Lung (tissue), 12 donors: Measurements from ENCODE around the gene USP31. TPM values are rescaled to one million over a fixed set of nuclear protein-coding genes. Genes with fewer than 3 reads are reported as not detected.
"Not testable (repeated sequence)": the region's sequence is repeated elsewhere in the genome, so short reads cannot be mapped to it uniquely, and the experiment has no call there.

ENCODE experiments used
- ATAC-seq: fragments of 200-7000 bp; cut with Tn5 transposase; one replicate; pipeline ENCODE4 v1.9.1; 2020; ENCODE audit warnings: moderate number of reproducible peaks; ENCODE audit not compliant: insufficient read depth, low FRiP score
- DNase-seq, 3 donors: peaks; one replicate each; pipeline ENCODE4 v3.0.0-alpha.2; 2013 to 2017
- H3K27ac ChIP-seq, 2 donors: one replicate each; pipeline ENCODE4 v1.5.1; 2013; ENCODE audit warnings: mild to moderate bottlenecking in 2 of 2, moderate library complexity in 2 of 2, control low read depth in 1 of 2, inconsistent platforms in 1 of 2, low read depth in 1 of 2, low read length in 1 of 2
- H3K27me3 ChIP-seq, 3 donors: one replicate each; pipeline ENCODE4 v1.5.1; 2013; ENCODE audit warnings: low read length in 2 of 3; ENCODE audit not compliant: control insufficient read depth in 3 of 3, insufficient read depth in 3 of 3
- H3K36me3 ChIP-seq, 4 donors: one replicate each; pipeline ENCODE4 v1.5.1; 2013; ENCODE audit warnings: low read length in 4 of 4, mild to moderate bottlenecking in 1 of 4, moderate library complexity in 1 of 4; ENCODE audit not compliant: control insufficient read depth in 4 of 4, insufficient read depth in 4 of 4
- H3K4me1 ChIP-seq, 5 donors: one replicate each; pipeline ENCODE4 v1.5.1; 2013; ENCODE audit warnings: low read length in 5 of 5, mild to moderate bottlenecking in 2 of 5, moderate library complexity in 1 of 5; ENCODE audit not compliant: control insufficient read depth in 5 of 5, insufficient read depth in 5 of 5
- H3K4me3 ChIP-seq: one replicate; pipeline ENCODE4 v1.5.1; 2013; ENCODE audit warnings: mild to moderate bottlenecking, control low read depth, moderate library complexity
- H3K9ac ChIP-seq, 2 donors: one replicate each; pipeline ENCODE4 v1.5.1; 2013; ENCODE audit warnings: low read length in 2 of 2, control low read depth in 1 of 2; ENCODE audit not compliant: insufficient read depth in 1 of 2
- H3K9me3 ChIP-seq, 4 donors: one replicate each; pipeline ENCODE4 v1.5.1; 2013; ENCODE audit warnings: low read length in 3 of 4, mild to moderate bottlenecking in 1 of 4, moderate library complexity in 1 of 4; ENCODE audit not compliant: control insufficient read depth in 4 of 4, insufficient read depth in 3 of 4
- CTCF ChIP-seq: IDR thresholded peaks from 2 replicates; pipeline ENCODE4 v1.5.1; 2012; ENCODE audit warnings: mild to moderate bottlenecking; ENCODE audit errors: control extremely low read depth, extremely low read depth
- WGBS, 2 donors: extraction: QIAGEN DNeasy Blood & Tissue Kit; methylation state at CpG; one replicate each; pipeline ENCODE4 v1.1.7; 2013; 5-methylcytosine and 5-hydroxymethylcytosine counted together
- polyA plus RNA-seq, 2 donors: library from polyadenylated mRNA; stranded (reverse); fragments of 200-250 nt; gene quantifications; one replicate each; pipeline ENCODE4 v1.2.1, GENCODE V29; 2013
- total RNA-seq, 2 donors: library from RNA; depleted of rRNA in 1 of 2; stranded (reverse); fragments of >200 nt in 1 of 2; gene quantifications; one replicate each; pipeline ENCODE4 v1.2.1, GENCODE V29; 2014 to 2021
- donor health status: control.
- donor health status: control.
- donor health status: Bipolar disorder and iron deficiency.
- donor health status: healthy.
- donor health status: DM: yes; HTN: yes; CAD: no.

The USP31 gene
- total and polyA plus RNA-seq, 4 donors: 3.4 to 26.3 (median 10.0) TPM

- Histone ChIP-seq H3K4me1 (no peaks in the 10 kb centered on the region), H3K27me3 (no peaks in the 10 kb centered on the region), H3K27ac (no peak overlapping the region), H3K9me3 (no peaks in the 10 kb centered on the region), H3K36me3 (peaks cover 0 to 22% (median 4%) of the 10 kb centered on the region in 4 donors), H3K4me3 (no peak overlapping the region), H3K9ac (no peak overlapping the region)
- ATAC-seq (no peak), DNase-seq (no peak)
- no peak for TF ChIP-seq CTCF
- WGBS, 2 donors: 95% methylated on average over 5 of the region's 5 CpGs
Observed at GRCh38 chr16:23101012-23101550, 48.2 kb downstream of the USP31 start.

- peaks cover 0 to 11% (median 7%) of the 10 kb centered on the region in 4 donors for H3K36me3 ChIP-seq
- H3K4me1 ChIP-seq, H3K9ac ChIP-seq, ATAC-seq, H3K4me3 ChIP-seq, H3K9me3 ChIP-seq, DNase-seq, H3K27ac ChIP-seq, H3K27me3 ChIP-seq: not testable (repeated sequence)
- WGBS, 2 donors: 68 to 73% methylated on average over 2 of the region's 2 CpGs
Observed at GRCh38 chr16:23096450-23096849, 52.8 kb downstream of the USP31 start.

- WGBS, 2 donors: 88 to 92% methylated on average over 5 of the region's 5 CpGs
- ATAC-seq, DNase-seq, H3K4me3 ChIP-seq, H3K27ac ChIP-seq, H3K9ac ChIP-seq, H3K9me3 ChIP-seq, H3K4me1 ChIP-seq, H3K27me3 ChIP-seq: not testable (repeated sequence)
- peaks cover 0 to 13% (median 6%) of the 10 kb centered on the region in 4 donors for H3K36me3 ChIP-seq
Observed at GRCh38 chr16:23094136-23094535, 55.1 kb downstream of the USP31 start.

GRCh38 chr16:23092801-23093117 is 56.5 kb downstream of the USP31 start:
- Histone ChIP-seq H3K4me3 (no peak overlapping the region), H3K36me3 (peaks cover 0 to 17% (median 6%) of the 10 kb centered on the region in 4 donors), H3K9me3 (no peaks in the 10 kb centered on the region), H3K9ac (no peak overlapping the region), H3K27me3 (no peaks in the 10 kb centered on the region), H3K27ac (no peak overlapping the region), H3K4me1 (peaks cover 0 to 4% (median 0%) of the 10 kb centered on the region in 5 donors)
- ATAC-seq: no peak
- DNase-seq: no peak
- 98 to 100% methylated on average over 1 of the region's 1 CpG for WGBS, 2 donors
- no peak for TF ChIP-seq CTCF
